RCC 7860 (cell line): ENCODE measurements around the gene ELMOD3.
"Not testable (repeated sequence)": the region's sequence is repeated elsewhere in the genome, so short reads cannot be mapped to it uniquely, and the experiment has no call there.

Experiments used
- DNase-seq: peaks from one replicate; pipeline ENCODE4 v3.0.0-alpha.2; 2015; ENCODE audit warnings: low spot score
- FAIRE-seq: peaks from 2 replicates; lab custom pipeline; 2012; peaks lifted over from hg19 to GRCh38; lab: Jason Lieb, UNC

ELMOD3 gene

GRCh38 chr2:85439025-85439472 lies 84.5 kb downstream of the ELMOD3 start:
- no peak for FAIRE-seq
- no peak for DNase-seq

- FAIRE-seq, DNase-seq: not testable (repeated sequence)
These were observed 85.0 kb downstream of the ELMOD3 start for GRCh38 chr2:85439569-85439968.

- DNase-seq = no peak
- no peak for FAIRE-seq
These were observed 85.4 kb downstream of the ELMOD3 start for GRCh38 chr2:85439986-85440385.

GRCh38 chr2:85440729-85441128 lies 86.2 kb downstream of the ELMOD3 start:
- FAIRE-seq (no peak), DNase-seq (no peak)
